C4-2B (cell line): ENCODE results near the gene FCRL1.

Source experiments
- ZFX ChIP-seq: fragments of 450-650 bp; IDR thresholded peaks from 2 replicates; pipeline ENCODE4 v1.6.1; 2017
- TF ChIP-seq, protein P1 (sequence below): fragments of 450-650 bp; conservative IDR thresholded peaks from 2 replicates; pipeline ENCODE4 v1.5.1; 2017; ENCODE audit warnings: mild to moderate bottlenecking

DNA sequence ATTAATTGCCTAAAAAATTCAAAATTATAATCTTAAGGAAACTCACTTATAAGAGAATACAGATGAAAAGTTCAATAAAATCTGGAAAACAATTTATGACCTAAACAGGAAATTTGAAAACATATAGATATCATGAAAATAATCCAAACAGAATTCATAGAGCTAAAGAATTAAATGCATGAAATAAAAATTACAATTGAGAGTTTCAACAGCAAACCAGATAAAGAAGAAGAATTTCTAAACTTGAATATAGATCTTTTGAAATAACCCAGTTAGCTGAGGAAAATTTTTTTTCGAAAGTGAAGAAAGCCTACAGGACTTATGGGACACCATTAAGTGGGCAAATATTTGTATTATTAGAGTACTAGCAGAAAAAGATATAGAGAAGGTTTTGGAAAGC, 6.7 kb downstream of the FCRL1 start:
- TF ChIP-seq, protein P1, sequence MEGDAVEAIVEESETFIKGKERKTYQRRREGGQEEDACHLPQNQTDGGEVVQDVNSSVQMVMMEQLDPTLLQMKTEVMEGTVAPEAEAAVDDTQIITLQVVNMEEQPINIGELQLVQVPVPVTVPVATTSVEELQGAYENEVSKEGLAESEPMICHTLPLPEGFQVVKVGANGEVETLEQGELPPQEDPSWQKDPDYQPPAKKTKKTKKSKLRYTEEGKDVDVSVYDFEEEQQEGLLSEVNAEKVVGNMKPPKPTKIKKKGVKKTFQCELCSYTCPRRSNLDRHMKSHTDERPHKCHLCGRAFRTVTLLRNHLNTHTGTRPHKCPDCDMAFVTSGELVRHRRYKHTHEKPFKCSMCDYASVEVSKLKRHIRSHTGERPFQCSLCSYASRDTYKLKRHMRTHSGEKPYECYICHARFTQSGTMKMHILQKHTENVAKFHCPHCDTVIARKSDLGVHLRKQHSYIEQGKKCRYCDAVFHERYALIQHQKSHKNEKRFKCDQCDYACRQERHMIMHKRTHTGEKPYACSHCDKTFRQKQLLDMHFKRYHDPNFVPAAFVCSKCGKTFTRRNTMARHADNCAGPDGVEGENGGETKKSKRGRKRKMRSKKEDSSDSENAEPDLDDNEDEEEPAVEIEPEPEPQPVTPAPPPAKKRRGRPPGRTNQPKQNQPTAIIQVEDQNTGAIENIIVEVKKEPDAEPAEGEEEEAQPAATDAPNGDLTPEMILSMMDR: no peak
- TF ChIP-seq ZFX: no peak
